HFFc6 (cell line): ENCODE results near the gene ACYP1. TPM values are rescaled to one million over a fixed set of nuclear protein-coding genes. Genes with fewer than 3 reads are reported as not detected.

ENCODE experiments used
- DNase-seq: peaks from one replicate; pipeline ENCODE4 v3.0.0-alpha.2; 2018
- H3K27ac Mint-ChIP-seq: 2 replicates; pipeline ENCODE4 v1.8.0; 2020; ENCODE audit warnings: mild to moderate bottlenecking, mixed read lengths
- H3K27me3 Mint-ChIP-seq: 2 replicates; pipeline ENCODE4 v1.8.0; 2021; ENCODE audit warnings: mild to moderate bottlenecking, moderate library complexity, mixed read lengths; ENCODE audit not compliant: insufficient read depth
- H3K36me3 Mint-ChIP-seq: 2 replicates; pipeline ENCODE4 v1.8.0; 2021; ENCODE audit warnings: low read depth, mixed read lengths
- H3K4me1 Mint-ChIP-seq: 2 replicates; pipeline ENCODE4 v1.8.0; 2020; ENCODE audit warnings: low read depth, mixed read lengths
- H3K4me3 Mint-ChIP-seq: 2 replicates; pipeline ENCODE4 v1.8.0; 2020; ENCODE audit warnings: mild to moderate bottlenecking, moderate library complexity, mixed read lengths
- H3K9me3 Mint-ChIP-seq: 2 replicates; pipeline ENCODE4 v1.8.0; 2020; ENCODE audit warnings: mild to moderate bottlenecking, mixed read lengths
- total RNA-seq, 6 experiments: library from RNA; stranded (reverse); fragmentation: NEBNext Ultra II Directional; extraction: Animal tissue kit (Norgen Biotek cat#: 25700); gene quantifications; 2 replicates in 1 of 6; 3 replicates in 5 of 6; pipeline ENCODE4 v1.2.3, GENCODE V29; 2021
- TF ChIP-seq, protein P1 (sequence below): fragments of 200-600 bp; sonication (generic); IDR thresholded peaks from 2 replicates; pipeline ENCODE4 v1.5.0; 2021; ENCODE audit warnings: antibody characterized with exemption, mild to moderate bottlenecking

Gene ACYP1
- total RNA-seq, 6 experiments from 2014 or later = 5.9 to 14.9 (median 11.7) TPM

DNA sequence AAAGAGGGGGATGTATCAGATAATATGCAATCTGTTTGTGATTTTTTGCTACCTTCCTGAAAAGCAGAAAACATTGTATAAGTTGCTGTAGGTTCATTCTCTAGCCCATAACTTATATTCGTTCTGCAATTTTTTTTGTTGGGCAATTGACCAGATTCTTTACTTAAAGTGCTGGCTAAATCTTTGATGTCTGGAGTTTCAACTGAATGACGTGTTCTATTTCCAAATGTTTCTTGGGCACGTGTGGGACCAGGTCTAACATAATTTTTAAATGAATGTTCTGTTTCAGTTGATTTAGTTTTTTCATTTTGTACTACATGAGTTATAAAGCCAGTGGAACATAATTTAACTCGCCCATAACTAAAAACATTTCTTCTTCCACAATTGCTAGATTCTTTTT lies 16.3 kb downstream of the ACYP1 start:
- Mint-ChIP-seq H3K27ac (peak overlapping the region; percentile 5; the same call in 1 of the 2 replicates), H3K36me3 (peaks cover 11% of the 10 kb centered on the region), H3K9me3 (no peaks in the 10 kb centered on the region), H3K4me3 (peak overlapping the region; percentile 38; the same call in 1 of the 2 replicates), H3K4me1 (peaks cover 86% of the 10 kb centered on the region), H3K27me3 (peaks cover 3% of the 10 kb centered on the region)
- no peak for DNase-seq
- TF ChIP-seq, protein P1, sequence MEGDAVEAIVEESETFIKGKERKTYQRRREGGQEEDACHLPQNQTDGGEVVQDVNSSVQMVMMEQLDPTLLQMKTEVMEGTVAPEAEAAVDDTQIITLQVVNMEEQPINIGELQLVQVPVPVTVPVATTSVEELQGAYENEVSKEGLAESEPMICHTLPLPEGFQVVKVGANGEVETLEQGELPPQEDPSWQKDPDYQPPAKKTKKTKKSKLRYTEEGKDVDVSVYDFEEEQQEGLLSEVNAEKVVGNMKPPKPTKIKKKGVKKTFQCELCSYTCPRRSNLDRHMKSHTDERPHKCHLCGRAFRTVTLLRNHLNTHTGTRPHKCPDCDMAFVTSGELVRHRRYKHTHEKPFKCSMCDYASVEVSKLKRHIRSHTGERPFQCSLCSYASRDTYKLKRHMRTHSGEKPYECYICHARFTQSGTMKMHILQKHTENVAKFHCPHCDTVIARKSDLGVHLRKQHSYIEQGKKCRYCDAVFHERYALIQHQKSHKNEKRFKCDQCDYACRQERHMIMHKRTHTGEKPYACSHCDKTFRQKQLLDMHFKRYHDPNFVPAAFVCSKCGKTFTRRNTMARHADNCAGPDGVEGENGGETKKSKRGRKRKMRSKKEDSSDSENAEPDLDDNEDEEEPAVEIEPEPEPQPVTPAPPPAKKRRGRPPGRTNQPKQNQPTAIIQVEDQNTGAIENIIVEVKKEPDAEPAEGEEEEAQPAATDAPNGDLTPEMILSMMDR = no peak

DNA sequence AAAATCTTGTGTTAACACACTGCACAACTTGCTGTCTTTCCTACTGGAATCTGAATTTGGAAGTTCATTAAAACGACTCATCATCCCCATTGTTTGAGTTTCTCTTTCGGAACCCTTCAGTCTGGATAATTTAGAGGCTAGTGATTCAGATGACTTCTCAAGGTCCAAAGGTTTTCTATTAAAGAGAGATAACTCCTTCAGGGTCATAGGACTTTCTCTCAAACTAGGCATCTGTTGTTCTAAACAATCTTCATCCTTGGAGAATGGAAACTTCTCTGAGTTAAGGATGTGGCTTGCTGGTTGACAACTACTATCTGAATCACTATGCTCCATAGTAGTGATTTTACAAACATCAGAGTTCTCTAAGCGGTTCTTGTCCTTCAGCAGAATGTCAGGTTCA lies 16.9 kb downstream of the ACYP1 start:
- H3K9me3 Mint-ChIP-seq = no peaks in the 10 kb centered on the region
- H3K27me3 Mint-ChIP-seq = peaks cover 3% of the 10 kb centered on the region
- DNase-seq = peak; percentile 48
- TF ChIP-seq, protein P1 = no peak
- peak overlapping the region; percentile 49 for H3K27ac Mint-ChIP-seq
- H3K4me3 Mint-ChIP-seq = peak overlapping the region; percentile 38
- H3K36me3 Mint-ChIP-seq = peaks cover 11% of the 10 kb centered on the region
- peaks cover 86% of the 10 kb centered on the region for H3K4me1 Mint-ChIP-seq

- peak overlapping the region; percentile 49; the same call in 1 of the 2 replicates for H3K27ac Mint-ChIP-seq
- peaks cover 11% of the 10 kb centered on the region for H3K36me3 Mint-ChIP-seq
- H3K4me1 Mint-ChIP-seq = peaks cover 88% of the 10 kb centered on the region
- DNase-seq = no peak
- TF ChIP-seq, protein P1 = no peak
- H3K4me3 Mint-ChIP-seq = no peak overlapping the region; the same call in 1 of the 2 replicates
- peaks cover 1% of the 10 kb centered on the region for H3K27me3 Mint-ChIP-seq
- no peaks in the 10 kb centered on the region for H3K9me3 Mint-ChIP-seq
Measured at GRCh38 chr14:75046275-75046674, 17.5 kb downstream of the ACYP1 start.

- Mint-ChIP-seq H3K36me3 (peaks cover 9% of the 10 kb centered on the region), H3K27ac (peak overlapping the region; percentile 16), H3K4me3 (peak overlapping the region; percentile 42), H3K4me1 (peaks cover 78% of the 10 kb centered on the region), H3K9me3 (no peaks in the 10 kb centered on the region), H3K27me3 (no peaks in the 10 kb centered on the region)
- no peak for DNase-seq
- TF ChIP-seq, protein P1 = no peak
Measured at GRCh38 chr14:75044752-75045151, 19.1 kb downstream of the ACYP1 start.

DNA sequence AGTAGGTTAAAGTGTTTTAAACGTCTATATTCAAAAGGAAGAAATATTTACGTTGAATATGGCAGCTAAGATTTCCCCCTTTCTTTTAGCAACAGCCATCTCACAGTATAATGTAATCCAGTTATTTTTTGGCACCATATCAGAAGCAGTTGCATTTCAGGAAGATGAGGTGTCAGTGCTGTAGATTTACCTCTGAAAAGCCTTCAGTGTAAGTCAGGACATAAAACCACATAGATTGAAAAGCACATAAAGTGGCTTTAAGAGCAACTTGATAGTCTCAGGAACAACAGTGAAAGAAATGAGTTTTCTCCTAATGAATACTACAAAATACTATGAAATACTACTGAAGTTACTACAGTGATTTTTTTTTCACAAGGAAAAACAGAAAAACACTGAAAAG lies 19.5 kb downstream of the ACYP1 start:
- Mint-ChIP-seq H3K36me3 (peaks cover 5% of the 10 kb centered on the region), H3K27me3 (no peaks in the 10 kb centered on the region), H3K27ac (peak overlapping the region; percentile 50), H3K4me1 (peaks cover 74% of the 10 kb centered on the region), H3K9me3 (no peaks in the 10 kb centered on the region), H3K4me3 (peak overlapping the region; percentile 42)
- DNase-seq = peak; percentile 73
- TF ChIP-seq, protein P1 = no peak

- Mint-ChIP-seq H3K4me1 (peaks cover 54% of the 10 kb centered on the region), H3K9me3 (no peaks in the 10 kb centered on the region), H3K4me3 (peak overlapping the region; percentile 44), H3K27me3 (no peaks in the 10 kb centered on the region), H3K36me3 (peaks cover 5% of the 10 kb centered on the region), H3K27ac (peak overlapping the region; percentile 45)
- no peak for DNase-seq
- TF ChIP-seq, protein P1 = no peak
Measured at GRCh38 chr14:75042035-75042434, 21.8 kb downstream of the ACYP1 start.
